ENCODE data around the gene CNTN6.

CNTN6 gene

DNA sequence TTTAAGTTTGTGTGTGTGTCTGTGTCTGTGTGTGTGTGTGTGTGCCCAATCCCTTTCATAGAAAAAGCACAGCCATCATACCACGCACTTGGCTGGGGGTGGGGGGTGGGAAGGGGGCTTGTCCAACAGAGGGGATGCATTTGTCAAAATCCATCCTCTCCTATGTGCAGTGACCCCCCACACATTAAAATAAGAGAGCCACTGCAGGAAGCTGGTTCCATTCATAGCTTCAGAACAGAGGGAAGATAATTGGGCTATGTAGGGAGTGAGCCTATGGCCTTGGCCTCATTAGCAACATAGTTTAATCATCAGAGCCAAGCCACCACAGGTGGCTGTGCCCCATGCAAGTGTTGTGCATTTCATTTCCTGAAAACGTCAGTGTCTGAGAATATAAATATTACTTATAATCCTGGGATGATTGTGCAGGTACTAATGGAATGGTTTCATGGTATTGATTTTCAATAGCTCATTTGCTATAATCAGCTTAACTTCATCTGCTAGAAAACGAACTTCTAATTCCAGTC, 330.8 kb downstream of the CNTN6 start:
- DNase-seq (ENCODE audit: low spot score), result no peak

DNA sequence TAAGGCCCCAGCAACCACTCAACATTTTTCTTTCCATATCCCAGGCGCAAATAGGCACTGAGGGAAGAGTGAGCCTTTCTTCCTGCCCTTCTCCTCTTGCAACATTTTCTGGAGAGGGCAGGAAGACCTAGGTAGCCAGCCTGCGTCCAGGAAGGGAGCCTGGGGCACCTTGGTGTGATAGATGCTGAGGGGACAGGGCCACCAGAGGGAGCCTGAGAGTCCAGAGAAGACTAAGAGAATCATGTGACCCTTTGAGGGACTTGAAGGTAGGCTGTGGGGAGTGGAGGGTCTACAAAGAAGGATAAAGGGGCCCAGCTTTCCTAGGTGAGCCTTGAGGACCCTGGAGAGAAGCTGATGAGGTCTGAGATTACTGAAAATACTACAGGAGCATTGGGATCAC, 346.6 kb downstream of the CNTN6 start:
- DNase-seq (ENCODE audit: low spot score), result no peak

DNA sequence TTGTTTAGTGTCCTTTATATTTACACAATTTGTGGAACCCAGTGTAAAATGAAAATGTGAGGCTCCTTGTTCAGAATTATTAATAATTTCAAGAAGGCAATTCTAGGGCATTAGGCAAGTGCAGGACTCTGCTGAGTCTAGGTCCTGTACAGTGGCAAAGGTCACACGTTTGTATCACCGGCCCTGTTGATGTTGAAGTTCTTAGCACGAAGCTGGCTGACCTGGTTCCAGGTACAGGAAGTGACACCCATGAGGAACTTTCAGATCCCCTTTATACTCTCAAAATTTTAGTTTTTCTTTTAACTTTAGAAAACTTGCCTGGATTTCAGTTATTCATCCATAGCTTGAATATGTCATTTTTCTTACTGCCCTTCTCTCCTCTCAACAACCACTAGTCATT, 349.4 kb downstream of the CNTN6 start:
- no peak for DNase-seq (ENCODE audit: low spot score)

DNA sequence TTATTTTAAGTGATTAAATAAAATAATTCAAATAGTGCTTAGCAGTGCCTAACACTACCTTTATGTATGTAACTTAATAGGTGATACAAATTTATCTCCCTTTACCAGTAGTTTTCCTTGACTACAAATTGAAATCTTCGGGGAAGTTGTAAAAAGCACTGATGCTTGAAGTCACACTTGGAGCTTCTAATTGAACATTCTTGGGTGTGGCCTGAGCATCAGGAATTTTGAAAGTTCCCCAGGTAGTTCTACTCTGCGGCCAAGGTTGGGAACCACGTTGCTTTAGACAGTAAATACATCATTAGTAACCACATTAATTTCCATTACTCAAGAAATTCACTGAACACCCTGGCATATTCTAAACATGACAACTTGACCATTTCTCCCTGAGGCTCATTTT, 351.4 kb downstream of the CNTN6 start:
- no peak for DNase-seq (ENCODE audit: low spot score)

DNA sequence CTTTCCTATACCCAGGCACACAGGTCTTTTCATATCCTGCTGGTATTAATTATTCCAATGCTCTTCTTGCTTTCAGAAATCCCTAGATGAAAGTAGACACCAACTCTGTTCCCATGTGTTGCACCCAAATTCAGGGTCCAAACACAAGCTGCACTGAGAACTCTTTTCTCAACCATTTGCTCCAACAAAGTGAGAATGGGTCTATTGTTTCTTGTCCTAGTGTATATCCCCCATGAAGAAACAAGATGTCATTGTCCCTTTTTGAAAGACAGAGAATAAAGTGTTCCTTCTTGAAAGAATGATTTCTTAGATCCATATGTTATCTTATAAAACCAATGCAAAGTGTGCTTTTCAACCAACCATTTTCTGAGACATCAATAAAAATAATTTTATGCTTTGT, 353.7 kb downstream of the CNTN6 start:
- DNase-seq (ENCODE audit: low spot score), result no peak

DNA sequence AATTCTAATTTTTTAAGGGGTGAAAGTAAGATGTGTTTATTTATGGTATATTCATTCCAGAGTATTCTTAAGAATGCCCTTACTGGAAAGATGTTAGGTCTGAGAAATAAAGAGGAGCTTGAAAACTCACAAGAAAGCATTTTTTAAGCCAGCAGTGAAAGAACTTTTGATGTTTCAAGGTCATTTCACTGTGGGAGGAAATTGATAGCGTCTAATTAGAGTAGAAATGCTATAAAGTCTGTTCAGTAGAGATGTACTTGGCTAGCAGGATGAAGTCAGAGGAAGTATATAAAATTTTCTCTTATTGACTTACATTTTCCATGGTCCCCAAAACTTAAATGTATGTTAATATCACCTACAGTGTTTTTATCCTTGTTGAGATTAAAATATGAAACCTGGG, 354.6 kb downstream of the CNTN6 start:
- no peak for DNase-seq (ENCODE audit: low spot score)

DNA sequence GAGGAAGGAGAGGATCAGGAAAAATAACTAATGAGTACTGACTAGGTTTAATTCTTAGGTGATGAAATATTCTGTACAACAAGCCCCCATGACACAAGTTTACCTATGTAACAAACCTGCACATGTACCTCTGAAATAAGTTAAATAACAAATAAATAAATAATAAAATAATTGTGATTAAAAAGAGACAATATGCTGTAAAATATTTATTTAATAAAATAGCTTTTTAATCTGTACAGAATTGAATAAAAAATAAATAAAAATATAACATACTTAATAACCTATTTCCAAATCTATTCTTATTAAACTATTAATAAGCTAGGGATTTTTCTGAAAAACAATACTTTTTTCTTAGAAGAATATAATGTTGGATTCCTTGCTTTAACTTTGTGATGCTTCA, 355.6 kb downstream of the CNTN6 start:
- no peak for DNase-seq (ENCODE audit: low spot score)

Measured in AG08396 (cell line).